ENCODE measurements around the gene TEX11. TPM values are rescaled to one million over a fixed set of nuclear protein-coding genes. Genes with fewer than 3 reads are reported as not detected.

TEX11 gene
- total and polyA plus RNA-seq, 9 of the 15 experiments (the other 6 are each of a cell fraction or from before 2014, with no cell fraction given) = 0.27 to 1.1 (median 0.45) TPM

- TF ChIP-seq NFE2 (IDR thresholded peaks at IDR 0.05; ENCODE audit: low read depth) = peak; percentile 72
- no peak for TF ChIP-seq ZNF197 (CRISPR knock-in tag; IDR thresholded peaks at IDR 0.05; ENCODE audit: low read depth)
- TF ChIP-seq DIDO1 (tag; IDR thresholded peaks at IDR 0.05; ENCODE audit: low read depth) = no peak
- TF ChIP-seq KDM5B (IDR thresholded peaks at IDR 0.05; ENCODE audit: insufficient replicate concordance, low read depth, low read length) = no peak
- no peak for TF ChIP-seq EP400 (IDR thresholded peaks at IDR 0.05)
- TF ChIP-seq FOXJ3 (CRISPR knock-in tag; IDR thresholded peaks at IDR 0.05) = no peak
- TF ChIP-seq, protein P1, sequence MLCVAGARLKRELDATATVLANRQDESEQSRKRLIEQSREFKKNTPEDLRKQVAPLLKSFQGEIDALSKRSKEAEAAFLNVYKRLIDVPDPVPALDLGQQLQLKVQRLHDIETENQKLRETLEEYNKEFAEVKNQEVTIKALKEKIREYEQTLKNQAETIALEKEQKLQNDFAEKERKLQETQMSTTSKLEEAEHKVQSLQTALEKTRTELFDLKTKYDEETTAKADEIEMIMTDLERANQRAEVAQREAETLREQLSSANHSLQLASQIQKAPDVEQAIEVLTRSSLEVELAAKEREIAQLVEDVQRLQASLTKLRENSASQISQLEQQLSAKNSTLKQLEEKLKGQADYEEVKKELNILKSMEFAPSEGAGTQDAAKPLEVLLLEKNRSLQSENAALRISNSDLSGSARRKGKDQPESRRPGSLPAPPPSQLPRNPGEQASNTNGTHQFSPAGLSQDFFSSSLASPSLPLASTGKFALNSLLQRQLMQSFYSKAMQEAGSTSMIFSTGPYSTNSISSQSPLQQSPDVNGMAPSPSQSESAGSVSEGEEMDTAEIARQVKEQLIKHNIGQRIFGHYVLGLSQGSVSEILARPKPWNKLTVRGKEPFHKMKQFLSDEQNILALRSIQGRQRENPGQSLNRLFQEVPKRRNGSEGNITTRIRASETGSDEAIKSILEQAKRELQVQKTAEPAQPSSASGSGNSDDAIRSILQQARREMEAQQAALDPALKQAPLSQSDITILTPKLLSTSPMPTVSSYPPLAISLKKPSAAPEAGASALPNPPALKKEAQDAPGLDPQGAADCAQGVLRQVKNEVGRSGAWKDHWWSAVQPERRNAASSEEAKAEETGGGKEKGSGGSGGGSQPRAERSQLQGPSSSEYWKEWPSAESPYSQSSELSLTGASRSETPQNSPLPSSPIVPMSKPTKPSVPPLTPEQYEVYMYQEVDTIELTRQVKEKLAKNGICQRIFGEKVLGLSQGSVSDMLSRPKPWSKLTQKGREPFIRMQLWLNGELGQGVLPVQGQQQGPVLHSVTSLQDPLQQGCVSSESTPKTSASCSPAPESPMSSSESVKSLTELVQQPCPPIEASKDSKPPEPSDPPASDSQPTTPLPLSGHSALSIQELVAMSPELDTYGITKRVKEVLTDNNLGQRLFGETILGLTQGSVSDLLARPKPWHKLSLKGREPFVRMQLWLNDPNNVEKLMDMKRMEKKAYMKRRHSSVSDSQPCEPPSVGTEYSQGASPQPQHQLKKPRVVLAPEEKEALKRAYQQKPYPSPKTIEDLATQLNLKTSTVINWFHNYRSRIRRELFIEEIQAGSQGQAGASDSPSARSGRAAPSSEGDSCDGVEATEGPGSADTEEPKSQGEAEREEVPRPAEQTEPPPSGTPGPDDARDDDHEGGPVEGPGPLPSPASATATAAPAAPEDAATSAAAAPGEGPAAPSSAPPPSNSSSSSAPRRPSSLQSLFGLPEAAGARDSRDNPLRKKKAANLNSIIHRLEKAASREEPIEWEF (CRISPR knock-in tag; IDR thresholded peaks at IDR 0.05) = no peak
- TF ChIP-seq NR2C1 (IDR thresholded peaks at IDR 0.05) = no peak
- TF ChIP-seq NR2C1 (tag; IDR thresholded peaks at IDR 0.05) = no peak
- no peak for TF ChIP-seq SMC3 (conservative IDR thresholded peaks at IDR 0.05; ENCODE audit: insufficient read depth, low read depth, low read length)
- TF ChIP-seq RFX5 (IDR thresholded peaks at IDR 0.05; ENCODE audit: low read depth, low read length) = no peak
- no peak for TF ChIP-seq USF1 (CRISPR knock-in tag; IDR thresholded peaks at IDR 0.05)
- no peak for TF ChIP-seq ZBTB11 (CRISPR knock-in tag; IDR thresholded peaks at IDR 0.05)
- peak; percentile 74 for TF ChIP-seq ZNF316 (IDR thresholded peaks at IDR 0.05)
- TF ChIP-seq, protein P2, sequence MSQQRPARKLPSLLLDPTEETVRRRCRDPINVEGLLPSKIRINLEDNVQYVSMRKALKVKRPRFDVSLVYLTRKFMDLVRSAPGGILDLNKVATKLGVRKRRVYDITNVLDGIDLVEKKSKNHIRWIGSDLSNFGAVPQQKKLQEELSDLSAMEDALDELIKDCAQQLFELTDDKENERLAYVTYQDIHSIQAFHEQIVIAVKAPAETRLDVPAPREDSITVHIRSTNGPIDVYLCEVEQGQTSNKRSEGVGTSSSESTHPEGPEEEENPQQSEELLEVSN (IDR thresholded peaks at IDR 0.05; ENCODE audit: borderline replicate concordance in 1 of 2, extremely low read depth in 1 of 2, insufficient read depth in 1 of 2, insufficient read length in 1 of 2, low read depth in 1 of 2, low read length in 1 of 2, poor library complexity in 1 of 2, severe bottlenecking in 1 of 2) = peak; percentile 53 to 81
Measured at GRCh38 chrX:70908541-70908940, at the start of gene TEX11 (continued).

Data from K562 (cell line).